ENCODE measurements around the gene KCTD2. TPM values are rescaled to one million over a fixed set of nuclear protein-coding genes. Genes with fewer than 3 reads are reported as not detected.

The KCTD2 gene
- total and polyA plus RNA-seq, 2 of the 13 experiments (the other 11 are each of a cell fraction or from before 2014, with no cell fraction given), result 28.3 to 32.6 TPM

- no peak; the same call in 1 of the 2 replicates for TF ChIP-seq CC2D1A (CRISPR knock-in tag; IDR thresholded peaks at IDR 0.05)
- TF ChIP-seq ZNF136 (CRISPR knock-in tag; IDR thresholded peaks at IDR 0.05; ENCODE audit: low read depth), result peak; percentile 21
- peak; percentile 12; the same call in 1 of the 2 replicates for TF ChIP-seq RXRA (CRISPR knock-in tag; IDR thresholded peaks at IDR 0.05)
- TF ChIP-seq ZNF75D (CRISPR knock-in tag; IDR thresholded peaks at IDR 0.05; ENCODE audit: borderline replicate concordance), result 0 out of 2 replicates have a peak, but pooled peaks have one; percentile 14
- peak; percentile 83 for TF ChIP-seq RNF2 (conservative IDR thresholded peaks at IDR 0.05; ENCODE audit: low read depth)
- TF ChIP-seq ZNF230 (CRISPR knock-in tag; IDR thresholded peaks at IDR 0.05), result peak; percentile 94; the same call in 1 of the 2 replicates
- peak; percentile 61 for TF ChIP-seq ZBTB20 (CRISPR knock-in tag; IDR thresholded peaks at IDR 0.05; ENCODE audit: borderline replicate concordance, low read depth)
- peak; percentile 91; the same call in 2 of the 3 replicates for TF ChIP-seq MXI1 (IDR thresholded peaks at IDR 0.05; ENCODE audit: borderline replicate concordance, low read depth, low read length)
- TF ChIP-seq ZNF468 (CRISPR knock-in tag; IDR thresholded peaks at IDR 0.05), result no peak; the same call in 1 of the 2 replicates
- TF ChIP-seq ZMYM2 (CRISPR knock-in tag; IDR thresholded peaks at IDR 0.05), result peak; percentile 99
- no peak for TF ChIP-seq SRF (IDR thresholded peaks at IDR 0.05; ENCODE audit: low read depth, low read length)
- TF ChIP-seq ZNF274 (CRISPR knock-in tag; IDR thresholded peaks at IDR 0.05), result peak; percentile 44; the same call in 1 of the 2 replicates
- peak; percentile 67 for TF ChIP-seq TEAD3 (CRISPR knock-in tag; optimal IDR thresholded peaks at IDR 0.05; ENCODE audit: borderline replicate concordance)
- no peak; the same call in none of the 2 replicates for TF ChIP-seq ZNF598 (CRISPR knock-in tag; IDR thresholded peaks at IDR 0.05; ENCODE audit: borderline replicate concordance)
- TF ChIP-seq MAZ (IDR thresholded peaks at IDR 0.05; ENCODE audit: borderline replicate concordance, low read depth, low read length), result 0 out of 2 replicates have a peak, but pooled peaks have one; percentile 21
- peak; percentile 77 for TF ChIP-seq MAZ (CRISPR knock-in tag; IDR thresholded peaks at IDR 0.05; ENCODE audit: low read depth)
- no peak for TF ChIP-seq ZNF510 (CRISPR knock-in tag; IDR thresholded peaks at IDR 0.05; ENCODE audit: low read depth)
- peak; percentile 89; the same call in 1 of the 2 replicates for TF ChIP-seq ZNF83 (CRISPR knock-in tag; IDR thresholded peaks at IDR 0.05; ENCODE audit: borderline replicate concordance)
- no peak for TF ChIP-seq ZNF850 (CRISPR knock-in tag; conservative IDR thresholded peaks at IDR 0.05)
- peak; percentile 96 for TF ChIP-seq TFDP1 (CRISPR knock-in tag; IDR thresholded peaks at IDR 0.05; ENCODE audit: borderline replicate concordance)
- TF ChIP-seq ISX (CRISPR knock-in tag; conservative IDR thresholded peaks at IDR 0.05), result peak; percentile 96
- TF ChIP-seq SP4 (CRISPR knock-in tag; IDR thresholded peaks at IDR 0.05), result no peak
- TF ChIP-seq SNAPC2 (CRISPR knock-in tag; IDR thresholded peaks at IDR 0.05), result peak; percentile 76
- no peak for TF ChIP-seq GRHL1 (CRISPR knock-in tag; conservative IDR thresholded peaks at IDR 0.05)
- TF ChIP-seq E2F1 (CRISPR knock-in tag; IDR thresholded peaks at IDR 0.05), result peak; percentile 21; the same call in 1 of the 2 replicates
- TF ChIP-seq NR3C1 (CRISPR knock-in tag; IDR thresholded peaks at IDR 0.05), result no peak
- no peak for TF ChIP-seq TCF7 (IDR thresholded peaks at IDR 0.05; ENCODE audit: low read depth)
- peak; percentile 68; the same call in 1 of the 2 replicates for TF ChIP-seq GLI4 (CRISPR knock-in tag; IDR thresholded peaks at IDR 0.05; ENCODE audit: borderline replicate concordance)
Measured at GRCh38 chr17:75034236-75034908, 12.7 kb upstream of the KCTD2 start (continued).

Measured in HepG2 (cell line).